K562 (cell line): ENCODE data around the gene PLD3. TPM values are rescaled to one million over a fixed set of nuclear protein-coding genes. Genes with fewer than 3 reads are reported as not detected.

Experiments
- ATAC-seq: fragments of 200-7000 bp; cut with Tn5 transposase; 3 replicates; pipeline ENCODE4 v1.9.1; 2020; ENCODE audit warnings: moderate library complexity
- BruUV-seq: library from RNA; stranded (reverse); fragments of 400-500 nt; replicated peaks from 2 replicates; lab custom pipeline; 2021; lab: Mats Ljungman, UMichigan
- CTCF ChIA-PET: fragments of 300-600 bp; formaldehyde crosslinking; extraction: SDS; loops from one replicate; lab custom pipeline; 2021; ENCODE audit warnings: low intra/inter-chr PET ratio; lab: Yijun Ruan, JAX
- POLR2A ChIA-PET: fragments of 300-600, 350-650 bp; sonication (Branson Sonifier 250); formaldehyde crosslinking; extraction: SDS; loops from one replicate; lab custom pipeline; 2021; ENCODE audit warnings: antibody characterized with exemption, inconsistent platforms; lab: Yijun Ruan, JAX
- DNase-seq, 4 experiments: peaks; one replicate each; pipeline versions ENCODE4 v3.0.0 to v3.0.0-alpha.2; 2011 to 2018; ENCODE audit warnings: low spot score in 3 of 4, mixed read lengths in 3 of 4; ENCODE audit errors: extremely low read depth in 1 of 4
- FAIRE-seq: peaks from 2 replicates; lab custom pipeline; 2011; peaks lifted over from hg19 to GRCh38; lab: Jason Lieb, UNC
- H2AFZ ChIP-seq: 2 replicates; pipeline ENCODE4 v1.6.0; 2011; ENCODE audit warnings: low read depth, low read length, control low read depth, inconsistent platforms
- H3K27ac ChIP-seq: fragments of 200-600 bp; 3 replicates; pipeline ENCODE4 v1.8.0; 2011; ENCODE audit warnings: low read depth, mild to moderate bottlenecking, control low read depth, inconsistent platforms, low read length, moderate library complexity, mixed read lengths; ENCODE audit errors: extremely low read depth
- H3K27me3 ChIP-seq, 2 experiments: fragments of 300-600 bp in 1 of 2; 2 replicates in 1 of 2; 3 replicates in 1 of 2; pipeline versions ENCODE4 v1.6.0 to v1.8.0; 2011; ENCODE audit warnings: inconsistent platforms in 2 of 2, low read length in 2 of 2, mild to moderate bottlenecking in 1 of 2, mixed read lengths in 1 of 2, moderate library complexity in 1 of 2; ENCODE audit not compliant: control insufficient read depth in 2 of 2, insufficient read depth in 2 of 2
- H3K36me3 ChIP-seq: fragments of 300-600 bp; 3 replicates; pipeline ENCODE4 v1.8.0; 2011; ENCODE audit warnings: mild to moderate bottlenecking, low read length, inconsistent platforms; ENCODE audit not compliant: control insufficient read depth, insufficient read depth
- H3K4me1 ChIP-seq, 2 experiments: fragments of 200-600 bp in 1 of 2; replicated peaks in 1 of 2; 2 replicates in 1 of 2; 3 replicates in 1 of 2; pipeline versions ENCODE4 v1.5.1 to v1.8.0; 2011; ENCODE audit warnings: inconsistent platforms in 2 of 2, low read length in 2 of 2, mild to moderate bottlenecking in 1 of 2, mixed read lengths in 1 of 2, moderate library complexity in 1 of 2; ENCODE audit not compliant: control insufficient read depth in 2 of 2, insufficient read depth in 2 of 2
- H3K4me2 ChIP-seq: 2 replicates; pipeline ENCODE4 v1.6.1; 2011; ENCODE audit warnings: low read length, control low read depth, inconsistent platforms, mixed read lengths; ENCODE audit not compliant: insufficient read depth
- H3K4me3 ChIP-seq: fragments of 200-600 bp; sonication (generic), shearing (Covaris generic); 2 replicates; pipeline ENCODE4 v1.5.1; 2016; ENCODE audit warnings: control low read depth, inconsistent platforms
- H3K79me2 ChIP-seq: fragments of 200-600 bp; 3 replicates; pipeline ENCODE4 v1.8.0; 2011; ENCODE audit warnings: low read length, inconsistent platforms; ENCODE audit not compliant: control insufficient read depth, insufficient read depth
- H3K9ac ChIP-seq, 2 experiments: 2 replicates each; pipeline versions ENCODE4 v1.6.0 to v1.6.1; 2011; ENCODE audit warnings: low read depth in 2 of 2, low read length in 2 of 2, control low read depth in 1 of 2, inconsistent platforms in 1 of 2, mild to moderate bottlenecking in 1 of 2, mixed read lengths in 1 of 2; ENCODE audit not compliant: insufficient read depth in 1 of 2
- H3K9me1 ChIP-seq: one replicate; pipeline ENCODE4 v1.6.0; 2011; ENCODE audit warnings: inconsistent platforms, mild to moderate bottlenecking, low read length, moderate library complexity; ENCODE audit not compliant: control insufficient read depth, insufficient read depth
- H3K9me3 ChIP-seq: replicated peaks from 2 replicates; pipeline ENCODE4 v1.5.1; 2011; ENCODE audit warnings: low read depth, low read length, inconsistent platforms; ENCODE audit not compliant: control insufficient read depth, insufficient read depth
- H4K20me1 ChIP-seq: replicated peaks from 2 replicates; pipeline ENCODE4 v1.6.1; 2011; ENCODE audit warnings: low read length, inconsistent platforms, mixed read lengths; ENCODE audit not compliant: control insufficient read depth, insufficient read depth
- ZNF384 ChIP-seq: IDR thresholded peaks from 2 replicates; pipeline ENCODE4 v1.6.1; 2012; ENCODE audit warnings: low read depth, low read length, improper control_type of control experiment
- WGBS: fragments of 100-300 bp; shearing (Covaris generic); methylation state at CpG from one replicate; pipeline ENCODE4 v1.1.6; 2016; ENCODE audit warnings: low coverage, mixed read lengths; ENCODE audit not compliant: insufficient coverage; ENCODE audit errors: missing lambda C conversion rate; 5-methylcytosine and 5-hydroxymethylcytosine counted together
- in situ Hi-C: fragments of 300-500 bp; cut with MboI; formaldehyde crosslinking; loops from 4 replicates; pipeline ENCODE4 v1.15.0; 2018; ENCODE audit warnings: inconsistent platforms, mixed read lengths
- intact Hi-C: fragments of 100-400 bp; cut with micrococcal nuclease; formaldehyde crosslinking; loops from 2 replicates; pipeline ENCODE4 v1.14.2; 2022
- polyA plus RNA-seq, 8 experiments: library from polyadenylated mRNA; depleted of rRNA in 4 of 8; stranded (reverse) in 5 of 8; unstranded in 3 of 8; fragments of >200 nt; fragmentation: Nextera tagmentation in 2 of 8; fragmentation: Illumina TruSeq in 1 of 8; extraction: Ambion mirVana in 2 of 8; extraction: Trizol in 1 of 8; gene quantifications; 2 replicates each; pipeline versions ENCODE4 v1.2.1 to v1.2.3, GENCODE V29; 2011 to 2014; ENCODE audit warnings: inconsistent platforms in 1 of 8, missing spikeins in 1 of 8
- total RNA-seq, 7 experiments: library from RNA; depleted of rRNA in 6 of 7; stranded (reverse); fragments of >200 nt in 6 of 7; fragmentation: Illumina TruSeq in 2 of 7; extraction: Trizol in 2 of 7; gene quantifications; 2 replicates each; pipeline versions ENCODE4 v1.2.1 to v1.2.3, GENCODE V29; 2011 to 2021; ENCODE audit warnings: low replicate concordance in 1 of 7
- TF ChIP-seq, protein P1 (sequence below): sonication (generic); formaldehyde crosslinking; IDR thresholded peaks from 2 replicates; pipeline ENCODE4 v1.8.0; 2022; ENCODE audit warnings: mild to moderate bottlenecking, missing genetic modification reagents, borderline replicate concordance
- TF ChIP-seq, protein P2 (sequence below): fragments of 450-650 bp; formaldehyde crosslinking; conservative IDR thresholded peaks from 2 replicates; pipeline ENCODE4 v1.4.0; 2022; ENCODE audit warnings: mild to moderate bottlenecking, missing genetic modification characterization

Gene PLD3
- total and polyA plus RNA-seq, 9 of the 15 experiments (the other 6 are each of a cell fraction or from before 2014, with no cell fraction given), result 2.3 to 128 (median 72.7) TPM

DNA sequence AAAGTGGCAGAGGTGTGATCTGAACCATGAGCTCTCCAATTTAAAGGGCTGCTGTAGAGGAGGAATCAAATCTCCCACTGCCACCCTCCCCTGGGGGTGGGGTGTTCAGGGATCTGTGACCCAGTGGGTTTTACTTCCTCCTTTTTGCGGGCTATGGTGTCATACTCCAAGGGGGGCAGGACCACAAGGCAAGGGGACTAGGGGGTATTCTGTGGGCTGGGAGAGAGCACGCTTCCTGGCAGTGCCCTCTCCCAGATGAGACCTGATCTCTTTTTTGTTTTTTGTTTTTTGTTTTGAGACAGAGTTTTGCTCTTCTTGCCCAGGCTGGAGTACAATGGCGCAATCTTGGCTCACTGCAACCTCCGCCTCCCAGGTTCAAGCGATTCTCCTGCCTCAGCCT, 10.3 kb downstream of the PLD3 start (continued):
- TF ChIP-seq, protein P1, sequence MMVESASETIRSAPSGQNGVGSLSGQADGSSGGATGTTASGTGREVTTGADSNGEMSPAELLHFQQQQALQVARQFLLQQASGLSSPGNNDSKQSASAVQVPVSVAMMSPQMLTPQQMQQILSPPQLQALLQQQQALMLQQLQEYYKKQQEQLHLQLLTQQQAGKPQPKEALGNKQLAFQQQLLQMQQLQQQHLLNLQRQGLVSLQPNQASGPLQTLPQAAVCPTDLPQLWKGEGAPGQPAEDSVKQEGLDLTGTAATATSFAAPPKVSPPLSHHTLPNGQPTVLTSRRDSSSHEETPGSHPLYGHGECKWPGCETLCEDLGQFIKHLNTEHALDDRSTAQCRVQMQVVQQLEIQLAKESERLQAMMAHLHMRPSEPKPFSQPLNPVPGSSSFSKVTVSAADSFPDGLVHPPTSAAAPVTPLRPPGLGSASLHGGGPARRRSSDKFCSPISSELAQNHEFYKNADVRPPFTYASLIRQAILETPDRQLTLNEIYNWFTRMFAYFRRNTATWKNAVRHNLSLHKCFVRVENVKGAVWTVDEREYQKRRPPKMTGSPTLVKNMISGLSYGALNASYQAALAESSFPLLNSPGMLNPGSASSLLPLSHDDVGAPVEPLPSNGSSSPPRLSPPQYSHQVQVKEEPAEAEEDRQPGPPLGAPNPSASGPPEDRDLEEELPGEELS (CRISPR knock-in tag), result no peak

DNA sequence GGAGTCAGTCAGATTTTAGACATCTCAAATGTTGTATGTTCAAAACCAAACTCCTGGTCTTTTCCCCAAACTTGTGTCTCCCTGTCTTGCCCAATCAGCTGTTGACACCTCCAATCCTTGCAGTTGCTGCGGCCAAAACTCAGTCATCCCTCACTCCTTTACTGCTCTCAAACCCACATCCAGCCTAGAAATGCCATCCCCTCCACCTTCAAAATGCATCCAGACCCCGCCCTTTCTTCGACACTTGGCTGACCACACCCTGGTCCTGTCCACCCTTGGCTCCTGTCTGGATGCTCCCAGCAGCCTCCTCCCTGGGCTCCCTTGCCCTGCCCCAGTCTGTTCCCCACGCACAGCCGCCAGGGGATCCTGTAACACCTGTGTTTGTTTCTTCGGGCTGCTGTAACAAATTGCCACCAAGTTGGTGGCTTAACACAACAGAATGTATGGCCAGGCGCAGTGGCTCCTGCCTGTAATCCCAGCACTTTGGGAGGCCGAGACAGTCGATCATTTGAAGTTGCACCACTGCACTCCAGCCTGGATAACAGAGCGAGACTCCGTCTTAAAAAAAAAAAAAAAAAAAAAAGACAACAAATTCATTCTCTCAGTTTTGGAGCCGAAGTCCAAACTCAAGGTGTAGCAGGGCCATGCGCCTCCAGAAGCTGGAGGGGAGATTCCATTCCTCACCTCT, 11.7 kb downstream of the PLD3 start:
- FAIRE-seq, result no peak

More for the DNA sequence above, 11.7 kb downstream of the PLD3 start:
- Histone ChIP-seq H3K27ac (no peak overlapping the region), H4K20me1 (peaks cover 7% of the 10 kb centered on the region; the same call in 1 of the 2 replicates), H3K4me1 (peaks cover 20 to 22% of the 10 kb centered on the region in 2 experiments; a peak in 4 of 5 replicates), H3K27me3 (no peaks in the 10 kb centered on the region), H3K79me2 (peaks cover 6% of the 10 kb centered on the region; the same call in 2 of the 3 replicates), H2AFZ (no peak overlapping the region), H3K4me3 (no peak overlapping the region), H3K9ac (peak overlapping the region in 1 of 2 experiments; percentile 78; a peak in 1 of 4 replicates), H3K36me3 (no peaks in the 10 kb centered on the region; the same call in 1 of the 3 replicates), H3K4me2 (no peak overlapping the region), H3K9me3 (no peaks in the 10 kb centered on the region), H3K9me1 (no peaks in the 10 kb centered on the region)
- ATAC-seq (peak; percentile 34; the same call in 1 of the 3 replicates), DNase-seq (no peak)
- ChIA-PET POLR2A (interaction anchor here (0.6 kb wide), 1 partner anchor 14 kb away, joined by 3 read pairs; no protein-coding TSS in a partner anchor), CTCF (no interaction called here)
- in situ Hi-C loops (no loop called here), intact Hi-C loops (loop anchor here (10.0 kb wide), 1 partner anchor 215 kb away; no protein-coding TSS in a partner anchor)
- 74% methylated on average over 12 of the region's 13 CpGs for WGBS
- no peak for TF ChIP-seq ZNF384
- TF ChIP-seq, protein P2, sequence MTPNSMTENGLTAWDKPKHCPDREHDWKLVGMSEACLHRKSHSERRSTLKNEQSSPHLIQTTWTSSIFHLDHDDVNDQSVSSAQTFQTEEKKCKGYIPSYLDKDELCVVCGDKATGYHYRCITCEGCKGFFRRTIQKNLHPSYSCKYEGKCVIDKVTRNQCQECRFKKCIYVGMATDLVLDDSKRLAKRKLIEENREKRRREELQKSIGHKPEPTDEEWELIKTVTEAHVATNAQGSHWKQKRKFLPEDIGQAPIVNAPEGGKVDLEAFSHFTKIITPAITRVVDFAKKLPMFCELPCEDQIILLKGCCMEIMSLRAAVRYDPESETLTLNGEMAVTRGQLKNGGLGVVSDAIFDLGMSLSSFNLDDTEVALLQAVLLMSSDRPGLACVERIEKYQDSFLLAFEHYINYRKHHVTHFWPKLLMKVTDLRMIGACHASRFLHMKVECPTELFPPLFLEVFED (CRISPR knock-in tag), result 0 out of 2 replicates have a peak, but pooled peaks have one; percentile 8
- no TSS peak for BruUV-seq
